ENCODE data around the gene NAP1L4. TPM values are rescaled to one million over a fixed set of nuclear protein-coding genes. Genes with fewer than 3 reads are reported as not detected.

The NAP1L4 gene
- total RNA-seq, 1 experiment from 2014 or later: 184 TPM

DNA sequence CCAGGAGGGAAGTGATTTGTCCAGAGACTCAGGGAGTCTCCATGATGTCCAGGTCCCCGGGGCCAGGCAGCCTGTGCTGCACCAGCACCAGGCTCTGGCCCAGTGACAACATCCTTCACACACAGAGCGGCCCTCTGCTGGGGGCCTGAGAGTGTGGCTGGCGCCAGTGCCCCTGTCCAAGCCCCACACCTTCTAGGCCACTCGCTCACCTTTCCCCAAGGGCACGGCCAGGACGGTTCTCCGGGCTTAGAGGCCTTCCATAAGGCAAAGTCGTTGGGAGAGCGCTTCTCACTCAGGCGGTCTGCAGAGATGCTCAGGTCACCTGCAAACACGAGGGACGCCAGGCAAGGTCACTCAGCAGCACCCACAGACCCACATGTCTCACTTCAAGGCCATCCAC, 27.9 kb upstream of the NAP1L4 start:
- CTCF ChIA-PET: no interaction called here
- no TSS peak for BruUV-seq (replicated peaks)

DNA sequence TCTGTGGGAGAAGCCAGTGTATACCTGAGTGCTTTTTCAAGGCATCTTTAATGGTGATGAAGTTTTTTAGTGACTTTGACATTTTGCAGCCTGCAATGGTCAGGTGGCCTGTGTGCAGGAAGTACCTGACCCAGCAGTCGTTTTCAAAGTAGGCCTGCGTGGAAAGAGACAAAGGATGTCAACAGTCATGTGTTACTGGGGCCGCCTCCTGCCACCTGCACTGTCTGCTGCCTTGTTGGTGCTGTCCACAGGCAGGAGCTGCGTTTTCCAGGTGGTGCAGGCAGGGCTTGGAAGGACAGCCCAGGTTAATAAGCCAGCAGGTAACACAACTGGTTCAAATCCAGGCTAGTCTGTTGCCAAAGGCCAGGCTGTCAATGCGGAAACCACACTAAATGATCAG, 26.5 kb upstream of the NAP1L4 start:
- ChIA-PET CTCF (no interaction called here), POLR2A (ENCODE audit: low non-redundant PET) (no interaction called here)
- intact Hi-C loops (cut with micrococcal nuclease; ENCODE audit: unreplicated experiment): no loop called here
- H3K27me3 ChIP-seq (replicated peaks; ENCODE audit: insufficient read depth, low read depth, low read length, poor library complexity): no peaks in the 10 kb centered on the region
- no TSS peak for BruUV-seq (replicated peaks)
- H3K36me3 ChIP-seq (ENCODE audit: insufficient read depth, low read length, poor library complexity, severe bottlenecking): peaks cover 65% of the 10 kb centered on the region
- no peak for DNase-seq (ENCODE audit: low spot score)
- H3K9me3 ChIP-seq (ENCODE audit: low read depth, low read length, poor library complexity, severe bottlenecking): no peaks in the 10 kb centered on the region
- no peak overlapping the region for H3K27ac ChIP-seq (ENCODE audit: low read depth, low read length, poor library complexity, severe bottlenecking)
- no peak overlapping the region for H3K4me3 ChIP-seq (ENCODE audit: low read depth, low read length, poor library complexity, severe bottlenecking)
- no peak for TF ChIP-seq EZH2 (IDR thresholded peaks at IDR 0.05; ENCODE audit: borderline replicate concordance, low read depth, low read length, poor library complexity, severe bottlenecking)
- TF ChIP-seq, protein P1, sequence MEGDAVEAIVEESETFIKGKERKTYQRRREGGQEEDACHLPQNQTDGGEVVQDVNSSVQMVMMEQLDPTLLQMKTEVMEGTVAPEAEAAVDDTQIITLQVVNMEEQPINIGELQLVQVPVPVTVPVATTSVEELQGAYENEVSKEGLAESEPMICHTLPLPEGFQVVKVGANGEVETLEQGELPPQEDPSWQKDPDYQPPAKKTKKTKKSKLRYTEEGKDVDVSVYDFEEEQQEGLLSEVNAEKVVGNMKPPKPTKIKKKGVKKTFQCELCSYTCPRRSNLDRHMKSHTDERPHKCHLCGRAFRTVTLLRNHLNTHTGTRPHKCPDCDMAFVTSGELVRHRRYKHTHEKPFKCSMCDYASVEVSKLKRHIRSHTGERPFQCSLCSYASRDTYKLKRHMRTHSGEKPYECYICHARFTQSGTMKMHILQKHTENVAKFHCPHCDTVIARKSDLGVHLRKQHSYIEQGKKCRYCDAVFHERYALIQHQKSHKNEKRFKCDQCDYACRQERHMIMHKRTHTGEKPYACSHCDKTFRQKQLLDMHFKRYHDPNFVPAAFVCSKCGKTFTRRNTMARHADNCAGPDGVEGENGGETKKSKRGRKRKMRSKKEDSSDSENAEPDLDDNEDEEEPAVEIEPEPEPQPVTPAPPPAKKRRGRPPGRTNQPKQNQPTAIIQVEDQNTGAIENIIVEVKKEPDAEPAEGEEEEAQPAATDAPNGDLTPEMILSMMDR (conservative IDR thresholded peaks at IDR 0.05; ENCODE audit: low read depth, low read length): no peak
- peaks cover 12% of the 10 kb centered on the region for H3K4me1 ChIP-seq (ENCODE audit: insufficient read depth, low read length, poor library complexity, severe bottlenecking)

More for the DNA sequence above, 27.9 kb upstream of the NAP1L4 start:
- H3K4me1 ChIP-seq (ENCODE audit: insufficient read depth, low read length, poor library complexity, severe bottlenecking): peaks cover 12% of the 10 kb centered on the region
- H3K27ac ChIP-seq (ENCODE audit: low read depth, low read length, poor library complexity, severe bottlenecking): no peak overlapping the region
- no peaks in the 10 kb centered on the region for H3K27me3 ChIP-seq (replicated peaks; ENCODE audit: insufficient read depth, low read depth, low read length, poor library complexity)
- H3K9me3 ChIP-seq (ENCODE audit: low read depth, low read length, poor library complexity, severe bottlenecking): no peaks in the 10 kb centered on the region
- TF ChIP-seq EZH2 (IDR thresholded peaks at IDR 0.05; ENCODE audit: borderline replicate concordance, low read depth, low read length, poor library complexity, severe bottlenecking): no peak
- DNase-seq (ENCODE audit: low spot score): no peak
- no peak overlapping the region for H3K4me3 ChIP-seq (ENCODE audit: low read depth, low read length, poor library complexity, severe bottlenecking)
- intact Hi-C loops (cut with micrococcal nuclease; ENCODE audit: unreplicated experiment): no loop called here
- POLR2A ChIA-PET (ENCODE audit: low non-redundant PET): no interaction called here
- H3K36me3 ChIP-seq (ENCODE audit: insufficient read depth, low read length, poor library complexity, severe bottlenecking): peaks cover 57% of the 10 kb centered on the region

DNA sequence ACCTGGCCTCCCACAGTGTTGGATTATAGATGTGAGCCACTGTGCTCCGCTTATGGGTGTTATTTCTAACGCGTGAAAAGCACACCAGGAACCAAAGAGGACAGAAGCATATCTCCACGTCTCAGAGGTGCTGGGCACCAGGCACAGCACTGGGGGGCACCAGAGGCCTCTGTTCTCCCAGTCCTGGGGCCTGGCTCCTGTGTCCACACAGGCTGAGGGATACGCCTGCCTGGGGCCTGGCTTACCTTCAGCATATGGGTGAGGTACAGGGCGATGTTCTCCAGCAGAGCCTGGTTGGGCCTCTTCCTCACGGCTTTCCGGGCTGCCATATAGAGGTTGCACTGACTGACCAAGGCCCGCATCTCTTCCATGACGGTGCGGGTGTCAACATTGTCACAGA, 24.7 kb upstream of the NAP1L4 start:
- ChIA-PET POLR2A (ENCODE audit: low non-redundant PET) (no interaction called here), CTCF (no interaction called here)
- peaks cover 2% of the 10 kb centered on the region for H3K4me1 ChIP-seq (ENCODE audit: insufficient read depth, low read length, poor library complexity, severe bottlenecking)
- no peak for TF ChIP-seq EZH2 (IDR thresholded peaks at IDR 0.05; ENCODE audit: borderline replicate concordance, low read depth, low read length, poor library complexity, severe bottlenecking)
- TF ChIP-seq, protein P1 (conservative IDR thresholded peaks at IDR 0.05; ENCODE audit: low read depth, low read length): no peak
- intact Hi-C loops (cut with micrococcal nuclease; ENCODE audit: unreplicated experiment): no loop called here
- no peak for DNase-seq (ENCODE audit: low spot score)
- H3K27ac ChIP-seq (ENCODE audit: low read depth, low read length, poor library complexity, severe bottlenecking): no peak overlapping the region
- H3K27me3 ChIP-seq (replicated peaks; ENCODE audit: insufficient read depth, low read depth, low read length, poor library complexity): no peaks in the 10 kb centered on the region
- H3K4me3 ChIP-seq (ENCODE audit: low read depth, low read length, poor library complexity, severe bottlenecking): no peak overlapping the region
- H3K9me3 ChIP-seq (ENCODE audit: low read depth, low read length, poor library complexity, severe bottlenecking): no peaks in the 10 kb centered on the region
- H3K36me3 ChIP-seq (ENCODE audit: insufficient read depth, low read length, poor library complexity, severe bottlenecking): peaks cover 70% of the 10 kb centered on the region
- BruUV-seq (replicated peaks): no TSS peak

DNA sequence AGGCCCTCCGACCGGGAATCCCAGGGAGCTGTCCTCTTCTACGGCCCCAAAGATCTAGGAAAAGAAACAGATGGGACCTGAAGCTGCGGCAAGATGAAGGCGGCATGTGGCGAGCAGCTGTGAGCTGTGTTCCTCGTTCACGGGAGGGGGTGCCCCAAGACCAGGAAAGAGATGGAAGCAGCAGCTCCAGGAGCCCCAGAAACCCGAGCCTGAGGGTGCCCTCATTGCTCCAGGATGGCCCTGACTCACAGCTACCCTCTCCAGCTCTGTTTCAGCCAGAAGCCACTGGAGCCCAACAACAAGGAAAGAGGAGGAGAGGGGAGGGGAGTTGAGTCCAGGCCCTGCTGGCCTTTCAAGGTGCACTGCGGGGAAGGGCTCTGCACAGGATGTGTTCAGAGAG, 23.7 kb upstream of the NAP1L4 start:
- no peaks in the 10 kb centered on the region for H3K27me3 ChIP-seq (replicated peaks; ENCODE audit: insufficient read depth, low read depth, low read length, poor library complexity)
- peaks cover 66% of the 10 kb centered on the region for H3K36me3 ChIP-seq (ENCODE audit: insufficient read depth, low read length, poor library complexity, severe bottlenecking)
- no peaks in the 10 kb centered on the region for H3K9me3 ChIP-seq (ENCODE audit: low read depth, low read length, poor library complexity, severe bottlenecking)
- H3K27ac ChIP-seq (ENCODE audit: low read depth, low read length, poor library complexity, severe bottlenecking): no peak overlapping the region
- no peaks in the 10 kb centered on the region for H3K4me1 ChIP-seq (ENCODE audit: insufficient read depth, low read length, poor library complexity, severe bottlenecking)
- TF ChIP-seq, protein P1 (conservative IDR thresholded peaks at IDR 0.05; ENCODE audit: low read depth, low read length): no peak
- no peak for TF ChIP-seq EZH2 (IDR thresholded peaks at IDR 0.05; ENCODE audit: borderline replicate concordance, low read depth, low read length, poor library complexity, severe bottlenecking)
- ChIA-PET CTCF (no interaction called here), POLR2A (ENCODE audit: low non-redundant PET) (no interaction called here)
- H3K4me3 ChIP-seq (ENCODE audit: low read depth, low read length, poor library complexity, severe bottlenecking): no peak overlapping the region
- intact Hi-C loops (cut with micrococcal nuclease; ENCODE audit: unreplicated experiment): no loop called here
- DNase-seq (ENCODE audit: low spot score): no peak
- BruUV-seq (replicated peaks): no TSS peak
